HL-60 (cell line): ENCODE measurements around the gene DIPK1A.

Source experiments
- DNase-seq, 2 experiments: peaks; one replicate each; pipeline ENCODE4 v3.0.0-alpha.2; 2010 to 2020; ENCODE audit warnings: low read depth in 1 of 2, low spot score in 1 of 2
- H3K27ac ChIP-seq: fragments of 250-450 bp; sonication (Bioruptor Pico); replicated peaks from 2 replicates; pipeline ENCODE4 v1.5.1; 2020; ENCODE audit warnings: mild to moderate bottlenecking, moderate library complexity
- H3K27me3 ChIP-seq: fragments of 250-450 bp; sonication (Bioruptor Pico); 2 replicates; pipeline ENCODE4 v1.5.1; 2021; ENCODE audit warnings: mild to moderate bottlenecking, moderate library complexity; ENCODE audit not compliant: insufficient read depth, poor library complexity, severe bottlenecking
- H3K4me3 ChIP-seq: replicated peaks from 2 replicates; pipeline ENCODE4 v1.5.1; 2011; ENCODE audit warnings: mild to moderate bottlenecking, control low read depth, low read length; ENCODE audit not compliant: insufficient read depth
- GABPA ChIP-seq: IDR thresholded peaks from 2 replicates; pipeline ENCODE4 v1.6.1; 2012; ENCODE audit warnings: low read depth
- POLR2AphosphoS5 ChIP-seq: IDR thresholded peaks from 2 replicates; pipeline ENCODE4 v1.6.1; 2012; ENCODE audit warnings: low read depth
- REST ChIP-seq: IDR thresholded peaks from 2 replicates; pipeline ENCODE4 v1.6.1; 2012; ENCODE audit warnings: low read depth; ENCODE audit not compliant: insufficient replicate concordance
- SPI1 ChIP-seq: IDR thresholded peaks from 2 replicates; pipeline ENCODE4 v1.6.1; 2012; ENCODE audit warnings: low read depth, mild to moderate bottlenecking, borderline replicate concordance
- TF ChIP-seq, protein P1 (sequence below): IDR thresholded peaks from one replicate; pipeline ENCODE4 v1.5.1; 2011; ENCODE audit warnings: low read length, control low read depth, inconsistent platforms; ENCODE audit not compliant: insufficient read depth

DIPK1A gene

DNA sequence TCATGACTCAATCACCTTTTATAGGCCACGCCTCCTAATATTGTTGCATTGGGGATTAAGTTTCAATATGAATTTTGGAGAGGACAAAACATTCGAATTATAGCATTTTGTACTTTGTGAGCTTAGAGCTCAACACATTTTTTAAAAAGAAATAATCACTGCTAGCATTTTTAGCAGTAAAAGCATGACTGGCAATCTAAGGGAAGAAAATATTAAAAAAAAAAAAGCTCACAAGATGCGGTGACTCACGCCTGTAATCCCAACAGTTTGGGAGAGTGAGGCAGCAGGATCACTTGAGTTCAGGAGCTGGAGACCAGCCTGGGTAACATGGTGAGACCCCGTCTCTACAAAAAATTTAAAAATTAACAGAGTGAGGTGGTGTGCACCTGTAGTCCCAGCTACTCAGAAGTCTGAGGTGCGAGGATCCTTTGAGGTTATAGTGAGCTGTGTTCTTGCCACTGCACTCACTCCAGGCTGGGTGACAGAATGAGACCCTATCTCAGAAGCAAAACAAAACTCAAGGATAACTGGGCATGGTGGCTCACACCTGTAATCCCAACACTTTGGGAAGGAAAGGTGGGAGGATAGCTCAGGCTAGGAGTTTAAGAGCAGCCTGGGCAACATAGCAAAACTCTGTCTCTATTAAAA, 28.8 kb upstream of the DIPK1A start:
- Histone ChIP-seq H3K4me3 (no peak overlapping the region), H3K27ac (no peak overlapping the region), H3K27me3 (no peaks in the 10 kb centered on the region)
- TF ChIP-seq POLR2AphosphoS5, result no peak
- no peak for TF ChIP-seq GABPA
- TF ChIP-seq, protein P1, sequence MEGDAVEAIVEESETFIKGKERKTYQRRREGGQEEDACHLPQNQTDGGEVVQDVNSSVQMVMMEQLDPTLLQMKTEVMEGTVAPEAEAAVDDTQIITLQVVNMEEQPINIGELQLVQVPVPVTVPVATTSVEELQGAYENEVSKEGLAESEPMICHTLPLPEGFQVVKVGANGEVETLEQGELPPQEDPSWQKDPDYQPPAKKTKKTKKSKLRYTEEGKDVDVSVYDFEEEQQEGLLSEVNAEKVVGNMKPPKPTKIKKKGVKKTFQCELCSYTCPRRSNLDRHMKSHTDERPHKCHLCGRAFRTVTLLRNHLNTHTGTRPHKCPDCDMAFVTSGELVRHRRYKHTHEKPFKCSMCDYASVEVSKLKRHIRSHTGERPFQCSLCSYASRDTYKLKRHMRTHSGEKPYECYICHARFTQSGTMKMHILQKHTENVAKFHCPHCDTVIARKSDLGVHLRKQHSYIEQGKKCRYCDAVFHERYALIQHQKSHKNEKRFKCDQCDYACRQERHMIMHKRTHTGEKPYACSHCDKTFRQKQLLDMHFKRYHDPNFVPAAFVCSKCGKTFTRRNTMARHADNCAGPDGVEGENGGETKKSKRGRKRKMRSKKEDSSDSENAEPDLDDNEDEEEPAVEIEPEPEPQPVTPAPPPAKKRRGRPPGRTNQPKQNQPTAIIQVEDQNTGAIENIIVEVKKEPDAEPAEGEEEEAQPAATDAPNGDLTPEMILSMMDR, result no peak
- TF ChIP-seq REST, result no peak
- no peak for TF ChIP-seq SPI1
- no peak for DNase-seq

DNA sequence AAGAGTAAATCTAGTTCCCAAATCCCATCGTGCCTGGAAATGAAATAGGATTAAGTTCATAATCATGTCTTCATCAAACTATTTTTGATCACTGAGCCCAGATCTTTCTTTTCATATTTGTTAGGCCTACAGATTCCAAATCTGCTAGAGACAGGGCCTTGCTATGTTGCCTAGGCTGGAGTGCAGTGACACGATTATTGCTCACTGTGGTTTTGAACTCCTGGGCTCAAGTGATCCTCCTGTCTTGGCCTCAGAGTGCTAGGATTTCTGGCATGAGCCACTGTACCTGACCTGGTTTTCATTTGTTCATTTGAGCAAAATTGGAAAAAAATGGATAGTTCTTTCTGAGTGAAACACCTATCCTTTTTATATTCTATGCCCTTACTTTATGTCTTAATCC, 28.0 kb upstream of the DIPK1A start:
- no peak overlapping the region for H3K27ac ChIP-seq
- H3K4me3 ChIP-seq, result no peak overlapping the region
- TF ChIP-seq GABPA, result no peak
- no peak for TF ChIP-seq REST
- no peak for TF ChIP-seq POLR2AphosphoS5
- no peak for TF ChIP-seq SPI1
- TF ChIP-seq, protein P1, result no peak
- peaks cover 2% of the 10 kb centered on the region for H3K27me3 ChIP-seq
- no peak for DNase-seq

- H3K27ac ChIP-seq, result no peak overlapping the region
- no peak for DNase-seq
- no peak overlapping the region for H3K4me3 ChIP-seq
- H3K27me3 ChIP-seq, result peaks cover 2% of the 10 kb centered on the region
- no peak for TF ChIP-seq REST
- TF ChIP-seq, protein P1, result no peak
- TF ChIP-seq POLR2AphosphoS5, result no peak
- TF ChIP-seq GABPA, result no peak
- TF ChIP-seq SPI1, result no peak
Observed at GRCh38 chr1:92987462-92987861, 26.2 kb upstream of the DIPK1A start.
